ENCODE data around the gene SYNRG.
A peak's percentile ranks its signal among the peaks of the same experiment; 100 is the strongest.

The SYNRG gene

DNA sequence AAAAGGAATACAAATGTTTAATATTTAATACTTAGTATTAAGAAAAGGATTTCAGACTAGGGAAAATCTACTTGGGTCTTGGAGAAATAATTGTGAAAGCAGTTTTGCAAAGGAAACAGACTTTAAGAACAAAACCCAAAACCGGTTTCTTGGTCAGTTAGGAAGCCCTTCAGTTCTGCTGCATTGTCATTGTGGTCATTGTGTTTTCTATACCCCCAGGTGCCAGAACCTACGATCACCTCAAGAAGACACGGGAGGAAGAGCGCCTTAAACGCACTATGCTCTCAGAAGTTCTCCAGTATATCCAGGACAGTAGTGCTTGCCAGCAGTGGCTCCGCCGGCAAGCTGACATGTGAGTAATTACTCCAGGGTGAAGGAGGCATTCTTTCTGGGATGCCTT is 139.0 kb downstream of the SYNRG start:
- no peak for DNase-seq (ENCODE audit: low read depth)
- TF ChIP-seq CTCF (IDR thresholded peaks at IDR 0.05; ENCODE audit: insufficient read depth, low read depth, low read length, missing control alignments) = no peak
- no peak overlapping the region for H3K4me3 ChIP-seq (ENCODE audit: low read length)

DNA sequence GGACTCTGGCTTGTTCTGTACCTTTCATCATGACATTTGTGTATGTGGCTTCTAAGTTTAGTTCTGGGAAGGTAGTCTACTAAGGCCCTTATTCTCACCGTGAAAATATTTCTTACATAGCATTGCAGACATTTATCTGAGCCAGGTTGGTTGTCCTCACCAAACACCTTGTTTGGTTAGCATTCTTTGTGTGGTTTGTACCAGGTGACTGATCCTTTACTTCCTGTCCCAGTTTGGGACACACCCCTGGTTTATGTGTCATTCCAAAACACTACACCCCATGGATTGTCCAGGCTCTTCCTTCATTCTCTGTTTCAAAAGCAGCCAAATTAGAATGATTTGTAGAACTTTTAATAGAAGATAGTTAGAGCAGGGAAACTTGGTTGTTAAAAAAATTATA is 142.7 kb downstream of the SYNRG start:
- DNase-seq (ENCODE audit: low read depth) = peak; percentile 82
- no peak overlapping the region for H3K4me3 ChIP-seq (ENCODE audit: low read length)
- TF ChIP-seq CTCF (IDR thresholded peaks at IDR 0.05; ENCODE audit: insufficient read depth, low read depth, low read length, missing control alignments) = no peak

- peak; percentile 87 for DNase-seq (ENCODE audit: low read depth)
- no peak overlapping the region for H3K4me3 ChIP-seq (ENCODE audit: low read length)
- no peak for TF ChIP-seq CTCF (IDR thresholded peaks at IDR 0.05; ENCODE audit: insufficient read depth, low read depth, low read length, missing control alignments)
Observed at GRCh38 chr17:37465069-37465616, 144.1 kb downstream of the SYNRG start.
